Epithelial cell of proximal tubule (primary cell): ENCODE measurements around the gene TP73. TPM values are rescaled to one million over a fixed set of nuclear protein-coding genes. Genes with fewer than 3 reads are reported as not detected.

Experiments
- DNase-seq: peaks from one replicate; pipeline ENCODE4 v3.0.0-alpha.2; 2011; ENCODE audit warnings: low read depth
- H3K4me3 ChIP-seq: 2 replicates; pipeline ENCODE4 v1.5.1; 2011; ENCODE audit warnings: low read depth, mild to moderate bottlenecking, low read length
- total RNA-seq: library from RNA; depleted of rRNA; stranded (reverse); fragments of >200 nt; gene quantifications from 2 replicates; pipeline ENCODE4 v1.2.3, GENCODE V29; 2015
- TF ChIP-seq, protein P1 (sequence below): conservative IDR thresholded peaks from 2 replicates; pipeline ENCODE4 v1.5.1; 2012; ENCODE audit warnings: low read depth, mild to moderate bottlenecking, low read length

The TP73 gene
- total RNA-seq, 1 donor from 2014 or later = not detected

DNA sequence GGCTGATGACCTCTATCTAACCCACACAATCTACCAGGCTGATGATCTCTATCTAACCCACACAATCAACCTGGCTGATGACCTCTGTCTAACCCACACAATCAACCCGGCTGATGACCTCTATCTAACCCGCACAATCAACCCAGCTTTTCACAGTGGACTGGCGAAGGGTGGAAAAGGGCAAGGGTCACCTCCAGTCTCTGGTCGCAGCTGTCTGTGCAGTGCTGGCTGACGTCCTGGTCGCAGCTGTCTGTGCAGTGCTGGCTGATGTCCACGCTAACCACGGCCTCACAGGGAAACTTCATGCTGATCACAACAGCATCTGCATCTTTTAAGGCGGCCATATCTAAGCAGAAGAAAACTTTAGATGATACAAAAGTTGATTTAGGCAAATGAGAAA, 87.7 kb downstream of the TP73 start:
- TF ChIP-seq, protein P1, sequence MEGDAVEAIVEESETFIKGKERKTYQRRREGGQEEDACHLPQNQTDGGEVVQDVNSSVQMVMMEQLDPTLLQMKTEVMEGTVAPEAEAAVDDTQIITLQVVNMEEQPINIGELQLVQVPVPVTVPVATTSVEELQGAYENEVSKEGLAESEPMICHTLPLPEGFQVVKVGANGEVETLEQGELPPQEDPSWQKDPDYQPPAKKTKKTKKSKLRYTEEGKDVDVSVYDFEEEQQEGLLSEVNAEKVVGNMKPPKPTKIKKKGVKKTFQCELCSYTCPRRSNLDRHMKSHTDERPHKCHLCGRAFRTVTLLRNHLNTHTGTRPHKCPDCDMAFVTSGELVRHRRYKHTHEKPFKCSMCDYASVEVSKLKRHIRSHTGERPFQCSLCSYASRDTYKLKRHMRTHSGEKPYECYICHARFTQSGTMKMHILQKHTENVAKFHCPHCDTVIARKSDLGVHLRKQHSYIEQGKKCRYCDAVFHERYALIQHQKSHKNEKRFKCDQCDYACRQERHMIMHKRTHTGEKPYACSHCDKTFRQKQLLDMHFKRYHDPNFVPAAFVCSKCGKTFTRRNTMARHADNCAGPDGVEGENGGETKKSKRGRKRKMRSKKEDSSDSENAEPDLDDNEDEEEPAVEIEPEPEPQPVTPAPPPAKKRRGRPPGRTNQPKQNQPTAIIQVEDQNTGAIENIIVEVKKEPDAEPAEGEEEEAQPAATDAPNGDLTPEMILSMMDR = no peak
- H3K4me3 ChIP-seq = no peak overlapping the region
- DNase-seq = no peak

DNA sequence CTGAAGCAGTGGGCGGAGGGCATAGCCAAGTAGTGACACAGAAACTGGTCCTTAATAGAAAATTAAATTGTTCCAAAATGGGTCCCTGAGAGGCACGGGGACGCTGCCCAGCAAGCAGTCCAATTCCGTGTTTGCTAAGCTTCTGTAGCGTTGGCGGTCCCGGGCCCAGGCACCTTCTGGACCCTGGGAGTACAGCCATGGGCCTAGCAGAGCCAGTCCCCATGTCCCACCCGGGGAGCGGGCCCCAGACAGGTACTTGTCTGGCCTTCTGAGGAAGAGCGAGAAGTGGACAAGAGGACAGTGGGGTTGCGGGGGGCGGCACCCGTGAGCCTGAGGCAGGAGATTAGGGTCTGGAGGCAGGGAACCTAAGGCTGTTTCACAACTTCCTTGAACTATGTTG, 88.4 kb downstream of the TP73 start:
- DNase-seq = no peak
- TF ChIP-seq, protein P1 = no peak
- no peak overlapping the region for H3K4me3 ChIP-seq

DNA sequence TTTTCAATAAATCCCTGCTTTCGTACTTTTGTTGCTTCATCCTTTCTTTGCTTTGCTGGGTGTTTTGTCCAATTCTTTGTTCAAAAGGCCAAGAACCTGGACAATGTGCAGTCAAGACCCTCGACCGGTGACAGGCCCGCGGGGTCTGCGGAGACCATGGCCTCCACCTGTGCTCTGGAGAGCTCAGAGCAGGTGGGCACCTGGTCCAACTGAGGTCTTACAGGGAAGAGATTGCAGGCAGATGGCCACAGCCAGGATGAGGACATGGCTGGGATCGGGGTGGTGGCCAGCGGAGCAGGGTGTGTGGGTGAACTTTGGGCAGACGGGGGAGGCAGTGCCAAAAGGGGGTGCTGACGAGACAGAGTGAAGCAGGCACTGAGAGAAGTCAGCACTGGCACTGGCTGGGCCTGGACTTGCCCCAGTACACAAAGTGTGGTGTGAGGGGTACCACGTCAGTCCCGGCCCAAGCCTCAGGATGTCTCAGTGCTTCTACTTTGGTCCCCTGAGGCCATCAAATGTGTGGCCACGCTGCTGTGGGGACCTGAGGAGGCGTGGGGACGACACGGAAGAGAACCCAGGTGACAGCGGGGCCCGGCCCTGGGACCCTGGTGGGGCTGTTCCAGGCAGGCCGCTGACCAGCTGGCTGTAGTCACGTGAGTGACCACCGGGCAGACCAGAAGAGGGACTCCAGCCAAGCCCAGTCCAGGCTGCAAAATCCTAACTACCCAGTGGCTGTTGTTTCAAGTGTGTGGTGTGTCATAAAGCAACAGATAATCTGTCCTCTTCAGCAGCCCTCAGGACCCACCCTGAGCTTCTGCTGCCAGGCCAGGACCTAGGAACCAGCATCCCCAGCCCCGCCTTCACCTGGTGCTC, 89.5 kb downstream of the TP73 start:
- TF ChIP-seq, protein P1 = no peak
- no peak overlapping the region for H3K4me3 ChIP-seq
- DNase-seq = no peak

GRCh38 chr1:3742439-3743298, 90.4 kb downstream of the TP73 start:
- no peak overlapping the region for H3K4me3 ChIP-seq
- TF ChIP-seq, protein P1 = no peak
- no peak for DNase-seq

- no peak for DNase-seq
- H3K4me3 ChIP-seq = no peak overlapping the region
- TF ChIP-seq, protein P1 = no peak
Measured at GRCh38 chr1:3743421-3743820, 91.1 kb downstream of the TP73 start.

- DNase-seq = no peak
- TF ChIP-seq, protein P1 = no peak
- H3K4me3 ChIP-seq = no peak overlapping the region
Measured at GRCh38 chr1:3743826-3744225, 91.5 kb downstream of the TP73 start.
